GM19351 (cell line): ENCODE results near the gene ST6GALNAC6.

Experiments
- ATAC-seq: cut with Tn5 transposase; IDR thresholded peaks from one replicate; pipeline ENCODE4 v1.9.1; 2021; ENCODE audit warnings: mild to moderate bottlenecking, moderate library complexity; ENCODE audit not compliant: unreplicated experiment

ST6GALNAC6 gene

DNA sequence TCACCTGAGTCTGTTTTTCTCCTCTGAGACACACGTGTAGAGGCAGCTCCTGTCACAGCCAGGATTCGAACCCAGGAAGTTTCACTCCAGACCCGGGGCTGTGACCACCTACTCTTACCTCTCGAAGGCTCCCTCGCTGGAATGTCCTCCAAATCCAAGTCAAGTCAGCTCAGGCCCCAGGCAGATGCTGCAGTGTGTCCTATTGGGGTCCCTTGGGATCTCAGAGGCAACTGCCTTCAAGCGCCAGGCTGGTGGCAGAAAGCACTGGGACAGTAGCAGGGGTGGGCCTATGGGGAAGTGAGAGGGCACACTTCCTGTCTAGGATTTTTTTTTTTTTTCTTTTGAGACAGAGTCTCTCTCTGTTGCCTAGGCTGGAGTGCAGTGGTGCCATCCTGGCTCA lies 18.2 kb upstream of the ST6GALNAC6 start:
- no peak for ATAC-seq

GRCh38 chr9:127916720-127917581 lies 17.5 kb upstream of the ST6GALNAC6 start, which contains the start of gene ST6GALNAC4:
TSS of gene ST6GALNAC4 (minus strand) at chr9:127917041. CDS start at chr9:127916419, 622 bp downstream.
- peak; percentile 69 for ATAC-seq

DNA sequence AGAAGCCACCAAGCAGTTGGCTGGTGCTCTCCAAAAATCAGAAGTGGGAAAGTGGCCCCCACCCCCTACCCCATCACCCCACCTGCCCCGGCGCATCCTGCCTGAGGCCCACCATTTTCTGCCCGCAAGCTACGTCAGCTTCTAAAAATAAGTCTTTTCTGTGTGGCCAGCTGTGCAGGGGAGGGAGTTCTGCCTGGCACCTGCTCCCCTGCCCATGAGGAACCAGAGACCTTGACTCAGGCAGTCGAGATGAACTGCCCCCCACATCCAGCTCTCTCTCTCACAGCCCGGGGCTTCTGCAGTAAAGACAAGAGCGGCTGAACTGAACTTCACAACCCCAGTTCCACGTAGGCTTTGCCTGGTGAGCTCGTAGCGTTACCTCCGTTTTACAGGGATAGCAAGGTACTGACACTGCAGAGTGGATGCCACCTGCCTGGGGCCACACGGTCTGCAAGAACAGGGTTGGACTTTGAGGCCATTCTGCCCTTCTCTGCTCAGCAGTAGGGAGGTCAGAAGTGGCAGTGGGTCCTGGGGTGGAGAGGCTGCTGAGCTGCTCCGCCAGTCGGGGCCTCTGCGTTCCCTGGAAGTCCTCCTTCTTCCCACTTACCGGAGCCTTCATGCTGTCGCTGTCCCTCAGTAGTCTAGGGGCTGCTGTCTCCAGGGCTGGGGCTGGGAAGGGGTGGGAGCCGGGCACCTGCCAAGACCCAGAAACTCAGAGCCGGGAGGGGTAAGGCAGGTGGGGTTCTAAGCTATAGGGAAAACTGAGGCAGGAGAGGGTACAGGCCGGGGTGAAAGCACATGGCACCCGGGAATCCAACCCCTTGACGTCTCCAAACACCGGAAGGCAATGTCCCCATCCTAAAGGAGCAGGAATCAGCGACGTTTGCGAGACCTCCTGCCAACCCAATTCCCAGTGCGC lies 16.7 kb upstream of the ST6GALNAC6 start:
- no peak for ATAC-seq

GRCh38 chr9:127915325-127915752 lies 15.9 kb upstream of the ST6GALNAC6 start:
- no peak for ATAC-seq

DNA sequence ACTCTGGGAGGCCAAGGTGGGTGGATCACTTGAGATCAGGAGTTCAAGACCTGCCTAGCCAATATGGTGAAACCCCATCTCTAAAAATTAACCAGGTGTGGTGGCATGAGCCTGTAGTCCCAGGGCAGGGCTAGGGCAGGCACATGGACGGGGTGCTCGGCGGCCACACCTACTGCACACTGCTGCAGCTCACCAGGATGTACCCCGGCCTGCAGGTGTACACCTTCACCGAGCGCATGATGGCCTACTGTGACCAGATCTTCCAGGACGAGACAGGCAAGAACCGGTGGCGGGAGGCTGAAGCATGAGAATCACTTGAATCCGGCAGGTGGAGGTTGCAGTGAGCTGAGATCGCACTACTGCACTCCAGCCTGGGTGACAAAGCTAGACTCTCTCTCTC lies 14.3 kb upstream of the ST6GALNAC6 start:
- ATAC-seq: no peak

- ATAC-seq: no peak
Observed at GRCh38 chr9:127912882-127913281, 13.5 kb upstream of the ST6GALNAC6 start.

GRCh38 chr9:127912296-127912695 lies 12.9 kb upstream of the ST6GALNAC6 start:
- ATAC-seq: no peak

DNA sequence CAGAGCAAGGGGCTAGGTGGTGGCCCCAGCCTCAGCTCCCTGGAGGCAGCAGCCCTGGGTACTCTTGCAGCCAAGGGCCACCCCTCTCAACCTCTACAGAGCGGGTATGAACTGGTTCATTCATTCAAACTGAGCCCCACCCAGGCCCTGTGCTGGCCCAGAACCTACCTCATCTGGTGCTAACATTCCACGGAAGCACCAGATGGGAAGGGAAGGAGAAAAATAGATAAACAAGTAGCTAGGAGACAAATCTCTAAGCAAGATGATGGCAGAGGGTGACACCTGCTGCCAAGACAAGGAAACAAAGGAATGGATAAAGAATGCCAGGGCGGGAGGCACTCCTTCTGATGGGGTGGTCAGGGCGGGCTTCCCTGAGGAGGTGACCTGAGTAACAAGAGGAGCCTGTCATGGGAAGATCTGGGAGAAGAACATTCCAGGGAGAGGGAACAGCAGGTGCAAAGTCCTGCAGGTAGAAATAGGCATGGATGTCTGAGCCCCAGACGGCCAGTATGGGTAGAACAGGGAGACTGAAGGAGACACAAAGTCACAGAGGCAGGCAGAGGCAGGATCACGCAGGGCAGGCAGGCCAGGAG lies 11.3 kb upstream of the ST6GALNAC6 start:
- ATAC-seq: no peak

DNA sequence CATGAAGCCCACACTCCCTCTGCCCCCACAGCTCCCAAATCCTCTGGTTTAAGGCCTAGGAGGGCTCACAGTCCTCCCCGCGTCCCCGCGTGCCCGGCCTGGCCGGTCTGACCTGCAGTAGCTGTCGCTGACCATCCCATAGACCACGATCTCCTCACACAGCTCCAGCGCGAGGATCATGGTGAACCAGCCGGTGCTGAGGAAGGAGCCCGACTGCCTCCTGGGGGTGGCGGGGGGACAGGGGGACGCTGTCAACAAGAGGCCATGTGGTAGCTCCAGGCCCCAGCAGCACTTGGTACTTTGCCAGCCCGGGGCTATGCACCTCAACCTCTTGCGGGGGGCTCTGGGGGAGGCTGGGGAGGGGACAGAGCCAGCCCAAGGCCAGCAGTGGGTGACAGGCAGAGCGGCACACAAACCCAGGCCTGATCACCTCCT lies 10.5 kb upstream of the ST6GALNAC6 start:
- ATAC-seq: no peak

GRCh38 chr9:127908660-127908926 lies 9.2 kb upstream of the ST6GALNAC6 start:
- ATAC-seq: no peak

DNA sequence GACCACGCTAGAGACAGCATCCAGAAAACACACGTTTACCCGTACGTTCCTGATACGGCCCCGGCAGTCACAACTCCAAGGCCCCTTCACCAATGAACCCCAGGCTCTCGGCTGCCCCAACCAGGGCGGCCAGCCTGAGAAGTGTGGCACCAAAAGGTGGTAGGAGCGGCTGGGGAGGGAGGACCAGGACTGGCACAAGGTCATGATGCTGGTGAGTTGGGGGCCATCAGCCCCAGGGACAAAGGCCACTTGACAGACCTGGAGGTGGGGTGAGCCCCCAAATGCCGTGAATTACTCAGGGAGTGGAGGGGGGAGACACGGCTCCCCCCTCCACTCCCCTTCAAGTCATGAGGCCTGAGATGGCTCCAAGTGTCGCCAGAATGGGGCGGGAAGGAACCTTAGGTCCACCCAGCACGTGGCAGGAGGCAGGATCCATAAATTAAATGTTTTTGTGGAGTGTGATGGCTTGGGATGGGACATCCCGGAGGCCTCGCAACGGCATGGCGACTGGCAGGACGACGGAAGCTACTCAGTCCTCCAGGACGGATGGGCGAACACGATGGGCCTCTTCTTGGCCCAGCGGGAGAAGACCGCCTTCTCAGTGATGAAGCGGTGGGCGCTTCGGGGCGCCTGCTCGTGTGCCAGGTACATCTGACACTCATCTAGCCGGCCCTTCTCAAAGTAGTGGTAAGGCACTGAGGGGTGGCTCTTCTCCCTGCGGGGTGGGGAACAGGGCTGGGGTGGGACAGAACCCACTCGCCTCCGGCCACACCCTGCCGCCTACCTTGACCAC lies 8.7 kb upstream of the ST6GALNAC6 start:
- ATAC-seq: no peak

DNA sequence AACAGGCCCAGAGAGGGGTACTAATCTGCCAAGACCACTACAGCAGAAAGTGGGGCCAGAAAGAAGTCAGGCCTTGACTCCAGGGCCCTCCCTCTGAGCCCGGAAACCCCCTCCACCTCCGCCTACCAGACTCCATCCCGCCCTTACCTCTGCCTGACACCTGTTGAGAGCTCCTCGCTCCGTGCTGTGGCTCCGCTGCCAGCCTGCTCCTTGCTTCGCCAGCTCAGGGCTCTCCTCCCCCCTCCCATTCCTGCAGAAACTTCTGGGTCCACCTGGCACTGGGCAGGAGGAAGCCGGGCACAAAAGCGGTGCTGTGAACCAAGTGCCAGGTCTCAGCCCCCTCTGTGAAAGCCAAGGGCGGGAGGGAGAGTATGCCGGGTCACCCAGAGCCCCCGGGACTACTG lies 6.4 kb upstream of the ST6GALNAC6 start:
- no peak for ATAC-seq

DNA sequence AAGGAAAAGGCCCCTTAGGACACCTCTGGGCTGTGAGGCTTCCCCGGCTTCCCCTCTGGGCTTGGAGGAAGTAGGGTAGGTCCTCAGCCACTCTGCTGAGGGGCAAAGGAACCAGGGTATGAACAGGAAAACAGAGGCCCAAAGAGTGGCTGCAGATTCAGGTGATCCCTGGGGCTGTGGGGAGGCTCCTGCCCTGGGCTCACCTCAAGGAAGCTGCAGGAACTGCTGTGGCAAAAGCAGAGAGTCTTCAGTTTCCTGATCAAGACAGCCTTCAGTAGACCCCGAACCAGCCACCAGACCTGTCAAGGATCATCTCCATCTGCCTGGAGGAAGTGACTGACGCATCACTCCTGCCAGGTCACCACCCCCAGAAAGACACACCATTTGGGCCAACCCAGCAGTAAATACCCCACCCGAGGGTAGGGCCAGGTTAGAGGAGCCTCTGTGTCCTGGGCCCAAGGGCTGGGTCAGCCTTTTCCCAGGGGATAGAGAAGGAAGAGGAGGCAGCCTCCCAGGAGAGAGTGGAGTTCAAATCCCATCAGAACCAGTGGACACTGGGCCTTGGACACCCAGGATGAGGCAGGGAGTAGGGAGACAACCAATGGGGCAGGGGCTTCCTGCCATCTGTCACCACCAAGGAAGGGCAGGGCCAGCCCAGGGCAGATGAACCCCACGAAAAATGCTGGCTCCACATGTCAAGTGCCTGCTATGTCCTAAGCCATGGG lies 5.8 kb upstream of the ST6GALNAC6 start:
- no peak for ATAC-seq

DNA sequence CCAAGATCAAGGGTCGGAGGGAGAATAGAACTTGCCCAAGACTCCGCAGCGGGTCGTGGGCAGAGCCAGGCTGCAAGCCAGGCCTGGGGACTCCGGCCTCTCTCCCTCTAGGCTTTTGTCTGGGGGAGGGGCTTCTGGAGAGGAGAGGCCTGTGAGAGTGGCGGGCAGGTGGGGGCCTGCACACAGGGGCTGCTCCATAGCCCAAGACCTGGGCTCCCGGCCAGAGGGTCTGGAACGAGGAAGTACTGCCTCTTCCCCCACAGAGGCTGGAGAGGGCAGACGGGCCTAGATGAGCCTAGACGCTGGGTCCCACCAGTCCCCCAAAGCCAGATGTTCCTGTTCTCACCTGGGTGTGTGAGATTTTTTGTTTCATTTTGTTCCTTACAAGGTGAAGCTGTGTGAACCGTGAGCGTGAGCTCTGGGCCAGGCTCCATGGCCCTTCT lies 5.2 kb upstream of the ST6GALNAC6 start:
- ATAC-seq: no peak

- ATAC-seq: no peak
Observed at GRCh38 chr9:127903557-127904475, 4.4 kb upstream of the ST6GALNAC6 start.

DNA sequence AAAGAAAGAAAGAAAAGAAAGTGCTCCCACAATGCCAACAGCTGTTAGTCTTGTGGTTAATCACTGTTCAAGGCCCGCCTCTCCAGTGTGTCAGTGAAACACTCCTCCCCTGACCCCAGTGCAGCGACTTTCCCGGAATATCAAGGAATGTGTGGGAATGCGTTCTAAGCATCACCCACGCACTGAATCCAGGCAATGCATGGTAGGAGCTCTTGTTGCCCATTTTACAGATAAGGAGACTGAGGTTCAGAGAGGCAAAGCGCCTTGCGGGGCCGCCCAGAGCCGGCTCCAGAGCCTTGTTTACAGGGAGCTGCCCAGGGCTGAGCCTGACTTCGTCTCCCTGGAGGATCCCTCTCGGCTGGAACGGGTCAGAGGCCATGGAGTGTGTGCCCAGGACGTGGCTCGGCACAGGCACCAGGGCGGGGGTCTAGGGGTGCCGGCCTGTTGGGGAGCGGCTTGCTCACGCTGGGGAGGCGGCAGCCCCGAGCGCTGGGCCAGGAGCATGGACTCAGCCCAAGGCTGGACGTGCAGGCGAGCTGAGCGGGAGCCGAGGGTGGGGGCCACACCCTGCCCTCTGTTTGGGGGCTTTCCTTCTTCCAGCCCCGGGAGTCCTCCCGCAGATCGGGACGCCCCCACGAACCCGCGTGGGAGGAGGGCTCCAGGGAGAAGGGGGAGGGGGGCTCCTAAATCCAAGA lies 823 bp downstream of the ST6GALNAC6 start:
- no peak for ATAC-seq

GRCh38 chr9:127897193-127897692 lies 2.2 kb downstream of the ST6GALNAC6 start:
- ATAC-seq: no peak
